ENCODE measurements around the gene NPB.

The NPB gene

GRCh38 chr17:81939218-81939617 lies 37.2 kb downstream of the NPB start:
- peaks cover 30% of the 10 kb centered on the region for H3K27me3 Mint-ChIP-seq

GRCh38 chr17:81939881-81940385 lies 37.9 kb downstream of the NPB start:
- H3K27ac Mint-ChIP-seq = no peak overlapping the region
- CTCF ChIA-PET = no interaction called here
- no peak for DNase-seq
- no peaks in the 10 kb centered on the region for H3K36me3 Mint-ChIP-seq
- peaks cover 31% of the 10 kb centered on the region for H3K27me3 Mint-ChIP-seq
- no peak overlapping the region for H3K4me3 Mint-ChIP-seq
- peaks cover 18% of the 10 kb centered on the region for H3K4me1 Mint-ChIP-seq
- H3K9me3 Mint-ChIP-seq = no peaks in the 10 kb centered on the region

More at GRCh38 chr17:81939218-81939617, 37.2 kb downstream of the NPB start:
- H3K9me3 Mint-ChIP-seq = no peaks in the 10 kb centered on the region
- CTCF ChIA-PET = no interaction called here
- DNase-seq = no peak
- no peak overlapping the region for H3K27ac Mint-ChIP-seq
- no peaks in the 10 kb centered on the region for H3K36me3 Mint-ChIP-seq
- no peak overlapping the region for H3K4me3 Mint-ChIP-seq
- H3K4me1 Mint-ChIP-seq = peaks cover 18% of the 10 kb centered on the region

- DNase-seq = no peak
- Mint-ChIP-seq H3K27ac (no peak overlapping the region), H3K4me1 (peaks cover 15% of the 10 kb centered on the region), H3K9me3 (no peaks in the 10 kb centered on the region), H3K27me3 (peaks cover 37% of the 10 kb centered on the region), H3K36me3 (no peaks in the 10 kb centered on the region), H3K4me3 (no peak overlapping the region)
- CTCF ChIA-PET = no interaction called here
These were observed 38.8 kb downstream of the NPB start for GRCh38 chr17:81940538-81941483.

GRCh38 chr17:81941484-81942166 lies 39.6 kb downstream of the NPB start:
- Mint-ChIP-seq H3K27me3 (peaks cover 38% of the 10 kb centered on the region), H3K27ac (no peak overlapping the region), H3K9me3 (no peaks in the 10 kb centered on the region), H3K4me3 (no peak overlapping the region), H3K4me1 (peaks cover 10% of the 10 kb centered on the region), H3K36me3 (no peaks in the 10 kb centered on the region)
- DNase-seq = no peak
- CTCF ChIA-PET = no interaction called here

GRCh38 chr17:81942167-81942553 lies 40.1 kb downstream of the NPB start:
- no peak for DNase-seq
- CTCF ChIA-PET = no interaction called here
- Mint-ChIP-seq H3K27me3 (peaks cover 43% of the 10 kb centered on the region), H3K4me3 (no peak overlapping the region), H3K36me3 (no peaks in the 10 kb centered on the region), H3K4me1 (peaks cover 9% of the 10 kb centered on the region), H3K9me3 (no peaks in the 10 kb centered on the region), H3K27ac (no peak overlapping the region)

GRCh38 chr17:81944858-81945257 lies 42.8 kb downstream of the NPB start:
- Mint-ChIP-seq H3K4me3 (no peak overlapping the region), H3K36me3 (no peaks in the 10 kb centered on the region), H3K9me3 (no peaks in the 10 kb centered on the region), H3K27ac (no peak overlapping the region), H3K27me3 (peaks cover 49% of the 10 kb centered on the region), H3K4me1 (no peaks in the 10 kb centered on the region)
- CTCF ChIA-PET = no interaction called here
- DNase-seq = no peak

GRCh38 chr17:81947189-81947588 lies 45.2 kb downstream of the NPB start, which contains the start of gene MYADML2:
MYADML2 (minus strand) TSS chr17:81947233; CDS start chr17:81941741, 5,492 bp downstream.
- Mint-ChIP-seq H3K36me3 (no peaks in the 10 kb centered on the region), H3K27me3 (peaks cover 46% of the 10 kb centered on the region), H3K9me3 (no peaks in the 10 kb centered on the region), H3K4me1 (peaks cover 4% of the 10 kb centered on the region), H3K4me3 (no peak within 1 kb of the TSS), H3K27ac (no peak within 1 kb of the TSS)
- CTCF ChIA-PET = interaction anchor here (1.9 kb wide), 1 partner anchor 13 kb away, joined by 9 read pairs; no protein-coding TSS in a partner anchor
- DNase-seq = no peak

GRCh38 chr17:81948635-81949378 lies 46.8 kb downstream of the NPB start:
- Mint-ChIP-seq H3K4me1 (peaks cover 4% of the 10 kb centered on the region), H3K36me3 (no peaks in the 10 kb centered on the region), H3K27ac (no peak overlapping the region), H3K27me3 (peaks cover 53% of the 10 kb centered on the region), H3K4me3 (no peak overlapping the region), H3K9me3 (no peaks in the 10 kb centered on the region)
- CTCF ChIA-PET = interaction anchor here (1.9 kb wide), 1 partner anchor 11 kb away, joined by 9 read pairs; no protein-coding TSS in a partner anchor
- DNase-seq = no peak

GRCh38 chr17:81950501-81950900 lies 48.5 kb downstream of the NPB start:
- H3K36me3 Mint-ChIP-seq = no peaks in the 10 kb centered on the region
- peaks cover 4% of the 10 kb centered on the region for H3K4me1 Mint-ChIP-seq
- H3K27me3 Mint-ChIP-seq = peaks cover 49% of the 10 kb centered on the region
- CTCF ChIA-PET = interaction anchor here (2.0 kb wide), 1 partner anchor 23 kb away, joined by 4 read pairs; the partner anchor contains the start of gene MAFG
- H3K9me3 Mint-ChIP-seq = no peaks in the 10 kb centered on the region
- no peak overlapping the region for H3K27ac Mint-ChIP-seq
- no peak overlapping the region for H3K4me3 Mint-ChIP-seq
- no peak for DNase-seq

GRCh38 chr17:81951785-81952684 lies 50.0 kb downstream of the NPB start:
- Mint-ChIP-seq H3K36me3 (no peaks in the 10 kb centered on the region), H3K27ac (no peak overlapping the region), H3K27me3 (peaks cover 50% of the 10 kb centered on the region), H3K4me3 (no peak overlapping the region), H3K9me3 (no peaks in the 10 kb centered on the region), H3K4me1 (peaks cover 4% of the 10 kb centered on the region)
- CTCF ChIA-PET = interaction anchor here (2.0 to 5.3 kb wide), 2 partner anchors 24 to 69 kb away, joined by 4 to 23 read pairs; partner anchors contain the start of genes CENPX and MAFG
- no peak for DNase-seq

Measured in activated naive CD4-positive, alpha-beta T cell treated with anti-CD3 and anti-CD28 coated beads, Interleukin-2, amount 10 ng/mL, durations not matched to agents 7 days and 5 days (primary cell).